GM12874 (cell line): ENCODE data around the gene TCF7L1.

Experiments used
- TF ChIP-seq, protein P1 (sequence below): IDR thresholded peaks from 2 replicates; pipeline ENCODE4 v1.5.1; 2011; ENCODE audit warnings: low read depth, mild to moderate bottlenecking, control low read depth, low read length, moderate library complexity; ENCODE audit not compliant: insufficient read depth

The TCF7L1 gene

DNA sequence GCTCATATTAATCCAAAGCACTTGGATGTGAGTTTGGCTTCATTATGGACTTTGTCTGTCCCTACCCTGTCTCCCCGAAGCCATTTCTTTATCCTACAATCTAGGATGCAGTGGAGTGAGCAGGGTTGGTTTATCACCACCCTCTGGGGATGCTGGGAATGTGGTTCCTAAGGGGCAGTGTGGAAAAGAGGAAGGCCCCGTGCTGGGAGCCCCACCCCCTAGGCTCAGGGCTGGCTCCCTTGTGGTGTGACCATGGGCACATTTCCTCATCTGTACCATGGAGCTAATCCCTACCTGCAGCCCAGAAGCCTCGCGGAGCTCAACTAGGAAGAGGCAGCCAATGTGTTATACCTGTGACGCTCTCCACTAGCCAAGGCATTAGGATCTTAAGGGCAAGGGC, 102.1 kb downstream of the TCF7L1 start:
- TF ChIP-seq, protein P1, sequence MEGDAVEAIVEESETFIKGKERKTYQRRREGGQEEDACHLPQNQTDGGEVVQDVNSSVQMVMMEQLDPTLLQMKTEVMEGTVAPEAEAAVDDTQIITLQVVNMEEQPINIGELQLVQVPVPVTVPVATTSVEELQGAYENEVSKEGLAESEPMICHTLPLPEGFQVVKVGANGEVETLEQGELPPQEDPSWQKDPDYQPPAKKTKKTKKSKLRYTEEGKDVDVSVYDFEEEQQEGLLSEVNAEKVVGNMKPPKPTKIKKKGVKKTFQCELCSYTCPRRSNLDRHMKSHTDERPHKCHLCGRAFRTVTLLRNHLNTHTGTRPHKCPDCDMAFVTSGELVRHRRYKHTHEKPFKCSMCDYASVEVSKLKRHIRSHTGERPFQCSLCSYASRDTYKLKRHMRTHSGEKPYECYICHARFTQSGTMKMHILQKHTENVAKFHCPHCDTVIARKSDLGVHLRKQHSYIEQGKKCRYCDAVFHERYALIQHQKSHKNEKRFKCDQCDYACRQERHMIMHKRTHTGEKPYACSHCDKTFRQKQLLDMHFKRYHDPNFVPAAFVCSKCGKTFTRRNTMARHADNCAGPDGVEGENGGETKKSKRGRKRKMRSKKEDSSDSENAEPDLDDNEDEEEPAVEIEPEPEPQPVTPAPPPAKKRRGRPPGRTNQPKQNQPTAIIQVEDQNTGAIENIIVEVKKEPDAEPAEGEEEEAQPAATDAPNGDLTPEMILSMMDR = no peak

DNA sequence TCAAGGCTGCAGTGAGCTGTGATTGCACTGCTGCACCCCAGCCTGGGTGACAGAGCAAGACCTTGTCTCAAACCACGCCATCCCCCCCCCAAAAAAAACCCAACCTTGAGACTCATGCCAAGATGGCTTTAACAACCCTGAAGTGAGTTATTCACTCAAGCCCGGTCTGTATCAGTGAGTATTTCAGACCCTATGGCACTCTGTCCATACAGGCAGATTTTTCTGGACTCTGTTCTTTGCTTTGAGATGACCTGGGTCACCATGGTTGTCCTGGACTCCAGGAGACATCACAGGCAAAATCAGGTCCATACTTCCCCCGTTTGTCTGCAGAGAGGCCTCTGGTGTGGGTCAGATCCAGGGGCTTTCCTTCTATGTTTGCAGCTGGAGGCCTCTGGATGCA, 102.9 kb downstream of the TCF7L1 start:
- TF ChIP-seq, protein P1 = no peak

DNA sequence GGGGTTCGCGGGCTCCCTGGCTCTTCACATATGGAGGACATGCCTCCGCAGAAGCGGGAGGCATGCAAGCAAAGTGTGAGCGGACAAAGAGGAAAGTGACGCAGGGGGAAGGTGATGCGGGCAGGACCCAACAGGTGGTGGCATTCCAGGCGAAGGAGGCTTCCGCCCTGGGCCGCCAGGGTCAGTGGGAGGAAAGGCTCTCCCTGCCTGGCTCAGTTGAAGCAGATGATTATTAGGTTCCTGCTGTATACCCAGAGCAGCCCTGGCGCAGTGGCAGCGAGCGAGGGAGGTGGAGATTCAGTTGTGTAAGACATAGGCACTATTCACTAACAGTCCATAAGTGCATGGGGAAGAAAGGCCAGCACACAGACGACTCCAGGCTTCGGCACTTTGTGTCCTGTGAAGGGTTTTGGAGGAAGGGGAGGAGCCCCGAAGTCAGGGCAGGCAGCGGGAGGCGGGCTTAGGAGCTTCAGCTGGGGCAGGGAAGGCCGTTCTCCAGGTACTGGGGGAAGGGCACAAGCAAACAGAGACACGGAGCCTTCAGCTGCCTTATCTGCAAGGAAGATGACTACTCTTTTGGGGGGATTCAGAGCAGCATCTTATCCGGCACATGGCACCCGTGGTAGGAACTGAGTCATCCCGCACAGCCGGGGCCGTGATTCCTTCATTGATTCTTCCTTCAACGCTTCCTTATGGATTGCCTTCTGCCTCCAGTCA, 104.8 kb downstream of the TCF7L1 start:
- TF ChIP-seq, protein P1 = no peak

DNA sequence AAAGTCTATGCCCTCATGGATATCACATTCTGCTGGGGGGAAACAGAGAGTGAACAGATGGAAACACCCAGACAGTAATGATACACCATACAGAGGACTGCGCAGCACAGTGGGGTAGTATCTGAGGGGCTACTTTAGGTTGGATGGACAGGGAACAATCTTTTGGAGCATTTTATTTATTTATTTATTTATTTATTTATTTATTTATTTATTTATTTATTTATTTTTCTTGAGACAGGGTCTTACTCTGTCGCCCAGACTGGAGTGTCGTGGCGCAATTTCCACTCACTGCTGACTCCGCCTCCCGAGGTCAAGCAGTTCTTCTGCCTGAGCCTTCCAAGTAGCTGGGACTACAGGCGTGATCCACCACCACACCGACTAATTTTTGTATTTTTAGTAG, 105.4 kb downstream of the TCF7L1 start:
- TF ChIP-seq, protein P1 = no peak

DNA sequence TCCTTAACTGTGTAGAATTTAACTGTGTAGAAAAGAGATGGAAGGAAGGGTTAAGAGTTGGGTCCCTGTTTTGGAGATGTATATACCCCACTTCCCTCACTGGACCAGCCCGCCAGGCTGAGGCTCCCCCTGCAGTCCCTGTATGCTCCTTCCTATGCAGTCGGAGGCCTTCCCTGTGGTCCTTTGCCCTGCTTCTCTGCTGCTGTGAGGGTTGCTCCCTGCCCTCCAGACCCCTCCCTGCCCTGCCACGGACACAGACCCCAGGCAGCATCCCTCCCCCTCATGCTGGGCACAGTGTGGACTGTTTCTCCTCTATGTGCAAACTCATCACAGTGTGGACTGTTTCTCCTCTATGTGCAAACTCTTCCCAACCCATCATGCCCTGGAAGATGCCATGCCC, 105.9 kb downstream of the TCF7L1 start:
- TF ChIP-seq, protein P1 = no peak

DNA sequence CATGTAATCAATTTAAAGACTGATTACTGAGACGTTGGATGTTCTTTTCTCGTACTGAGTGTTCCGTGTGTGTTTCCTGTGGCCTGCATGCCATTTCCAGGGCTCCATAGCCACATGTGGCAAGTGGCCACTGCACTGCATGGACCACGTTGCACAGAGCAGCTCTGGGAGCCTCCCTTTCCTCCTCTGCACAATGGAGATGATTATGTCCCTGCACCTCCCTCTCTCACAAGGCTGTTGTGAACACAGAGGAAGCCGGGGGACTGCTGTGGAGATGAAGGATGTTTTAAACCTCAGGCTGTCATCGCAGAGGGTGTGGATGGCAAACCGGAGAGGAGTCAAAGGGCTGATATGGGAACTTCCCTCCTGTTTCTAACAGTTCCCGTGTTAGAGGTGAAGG, 106.9 kb downstream of the TCF7L1 start:
- TF ChIP-seq, protein P1 = no peak

DNA sequence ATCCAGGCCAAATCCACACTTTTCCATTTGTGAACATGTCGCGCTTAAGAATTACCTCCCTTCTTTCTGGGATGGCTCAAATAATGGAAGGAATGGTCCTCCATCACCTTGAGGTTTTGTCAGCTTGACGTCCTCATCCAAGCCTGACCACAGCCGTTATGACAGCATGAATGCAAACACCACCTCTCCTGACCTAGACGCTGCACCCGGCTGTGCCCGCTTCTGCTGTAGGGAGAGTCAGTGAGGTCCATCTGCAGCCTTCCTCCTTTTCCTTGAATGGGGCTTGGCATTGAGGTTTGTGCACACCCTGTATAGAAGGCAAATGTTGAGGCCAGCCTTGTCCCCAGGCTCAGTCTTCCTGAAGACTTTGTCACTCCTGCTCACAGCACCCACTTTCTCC, 109.1 kb downstream of the TCF7L1 start:
- TF ChIP-seq, protein P1 = no peak
